Stimulated activated CD4-positive, alpha-beta T cell treated with anti-CD3 and anti-CD28 coated beads, Interleukin-1b, Interleukin-23, amount 100 ng/mL, for 1 hour (primary cell): ENCODE results near the gene MGAT4D.
"Not testable (repeated sequence)": the region's sequence is repeated elsewhere in the genome, so short reads cannot be mapped to it uniquely, and the experiment has no call there.

Source experiments
- DNase-seq, 2 donors: peaks; one replicate each; pipeline ENCODE4 v3.0.0-alpha.2; 2020; ENCODE audit warnings: low read depth in 2 of 2

MGAT4D gene

GRCh38 chr4:140497747-140498636 lies at the start of gene MGAT4D:
TSS of gene MGAT4D (minus strand) at chr4:140498293. CDS start at chr4:140498222, 71 bp downstream.
- no peak for DNase-seq

- DNase-seq = no peak
These were observed 35.9 kb upstream of the MGAT4D start for GRCh38 chr4:140533951-140534480.

DNA sequence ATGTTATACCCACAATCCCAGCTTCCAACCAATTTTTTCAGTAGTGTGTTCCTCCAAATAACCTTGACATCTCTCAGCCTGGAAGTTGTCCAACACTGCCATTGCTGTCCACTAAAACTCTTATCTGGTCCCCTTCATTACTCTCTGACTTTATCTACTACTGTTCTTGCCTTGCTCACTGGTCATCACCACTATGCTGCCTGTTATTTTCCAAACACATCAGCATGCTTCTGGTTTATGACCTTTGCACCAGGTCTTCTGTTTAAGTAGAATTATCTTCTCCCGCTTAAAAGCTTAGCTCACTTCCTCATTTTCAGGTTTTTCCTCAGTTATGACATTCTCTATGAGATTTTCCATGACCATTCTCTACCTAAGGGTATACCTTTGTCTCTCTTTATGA lies 31.3 kb upstream of the MGAT4D start:
- no peak for DNase-seq

GRCh38 chr4:140523857-140524742 lies 26.0 kb upstream of the MGAT4D start, which contains the start of gene ELMOD2:
TSS of gene ELMOD2 (plus strand) at chr4:140524168. CDS start at chr4:140525429, 1,261 bp downstream.
- DNase-seq = peak; percentile 90 to 94

- DNase-seq = no peak
These were observed 25.3 kb upstream of the MGAT4D start for GRCh38 chr4:140523370-140523856.

DNA sequence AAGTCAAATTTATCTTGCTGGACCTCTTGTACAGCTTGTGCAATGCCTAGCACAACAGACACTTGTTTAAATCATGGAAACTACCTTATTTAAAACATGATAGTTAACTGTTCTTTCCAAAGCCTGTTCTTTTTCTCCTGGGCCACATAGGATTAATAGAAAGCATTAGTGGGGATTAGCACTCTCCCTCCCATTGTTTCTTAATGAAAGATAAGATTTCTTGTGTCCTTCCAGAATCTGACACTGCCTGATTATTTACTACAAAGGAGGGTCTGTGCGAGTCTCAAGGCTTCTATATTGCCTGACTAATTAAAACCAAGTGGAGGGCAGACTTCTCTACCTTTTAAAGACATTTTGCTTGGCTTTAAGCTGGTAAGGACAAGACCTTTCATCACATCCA lies 17.3 kb upstream of the MGAT4D start:
- DNase-seq = no peak

- DNase-seq = not testable (repeated sequence)
These were observed 15.7 kb upstream of the MGAT4D start for GRCh38 chr4:140513765-140514164.

DNA sequence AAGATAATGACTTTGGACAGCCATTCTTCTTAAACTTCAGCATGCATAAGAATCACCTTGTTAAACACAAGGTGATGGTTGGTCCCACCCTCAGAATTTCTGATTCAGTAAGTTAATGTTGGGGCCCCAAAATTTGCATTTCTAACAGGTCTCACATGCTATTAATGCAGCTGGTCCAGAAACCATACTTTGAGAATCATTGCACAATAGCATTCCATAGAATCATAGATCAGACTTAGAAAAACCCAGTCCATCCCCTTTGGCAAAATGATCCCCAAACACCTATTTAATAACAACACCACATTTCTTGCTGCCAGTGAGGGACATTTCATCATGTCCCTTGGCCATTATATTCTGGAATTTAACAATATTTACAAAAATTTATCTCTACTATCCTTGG lies 6.2 kb upstream of the MGAT4D start:
- DNase-seq = no peak

- DNase-seq = no peak
These were observed 1.3 kb upstream of the MGAT4D start for GRCh38 chr4:140499391-140499790.

GRCh38 chr4:140497405-140497746 lies 717 bp downstream of the MGAT4D start:
- no peak for DNase-seq

DNA sequence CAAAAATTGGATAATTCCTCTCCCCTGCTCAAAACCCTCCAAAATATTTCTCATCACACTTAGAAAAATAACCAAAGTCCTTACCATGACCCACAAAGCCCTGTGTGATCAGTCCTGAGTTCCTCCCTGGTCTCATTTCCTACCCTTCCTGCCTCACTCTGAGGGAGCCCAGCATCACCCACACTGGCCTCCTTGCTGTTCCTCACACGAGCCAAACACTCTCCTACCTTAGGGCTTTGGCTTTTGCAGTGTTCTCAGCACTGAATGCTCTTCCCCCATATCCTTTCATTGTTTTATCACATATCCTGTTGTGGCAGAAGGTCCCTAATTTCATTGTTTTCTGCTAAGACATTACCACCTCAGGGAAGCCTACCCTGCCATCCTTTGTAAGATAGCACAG lies 12.2 kb downstream of the MGAT4D start:
- no peak for DNase-seq

- no peak for DNase-seq
These were observed 14.6 kb downstream of the MGAT4D start for GRCh38 chr4:140483445-140483844.

DNA sequence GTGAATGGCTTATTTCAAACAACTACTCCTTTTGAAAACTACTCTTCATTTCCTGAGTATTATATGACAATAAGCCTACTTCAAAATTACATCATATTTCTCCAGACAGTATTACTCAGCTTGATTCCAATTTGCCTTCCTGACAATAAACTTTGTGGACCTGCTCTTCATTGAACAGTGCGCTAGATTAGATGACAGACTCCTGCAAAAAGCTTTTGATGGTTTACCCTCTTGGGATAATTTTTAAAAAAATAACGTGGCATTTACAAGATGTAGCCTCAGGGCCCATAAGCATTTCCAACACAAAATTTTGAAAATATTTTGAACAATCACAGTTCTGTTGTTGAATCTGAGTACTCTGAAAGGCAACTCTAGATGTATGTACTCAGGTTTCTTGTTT lies 25.9 kb downstream of the MGAT4D start:
- no peak for DNase-seq

GRCh38 chr4:140469791-140470733 lies 28.0 kb downstream of the MGAT4D start:
- DNase-seq = no peak

GRCh38 chr4:140466146-140466545 lies 31.9 kb downstream of the MGAT4D start:
- DNase-seq = no peak

DNA sequence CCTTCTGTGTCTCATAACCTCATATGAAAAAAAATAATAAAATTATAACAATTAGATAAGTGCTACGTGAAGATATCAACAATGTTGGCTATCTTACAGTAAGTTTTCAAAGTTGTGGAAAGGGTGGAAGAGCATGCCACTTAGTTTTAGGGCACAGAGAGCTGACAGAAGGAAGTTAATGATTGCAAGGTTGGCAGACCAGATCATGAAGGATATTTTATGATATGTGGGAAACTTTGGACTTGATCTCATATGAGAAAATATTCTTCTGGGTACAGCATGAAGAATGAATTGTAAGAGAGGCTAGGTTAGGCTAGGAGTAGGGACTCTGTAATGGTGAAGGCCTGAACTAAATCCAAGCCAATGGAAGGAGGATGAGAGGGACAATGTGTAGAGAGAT lies 34.5 kb downstream of the MGAT4D start:
- DNase-seq = no peak

DNA sequence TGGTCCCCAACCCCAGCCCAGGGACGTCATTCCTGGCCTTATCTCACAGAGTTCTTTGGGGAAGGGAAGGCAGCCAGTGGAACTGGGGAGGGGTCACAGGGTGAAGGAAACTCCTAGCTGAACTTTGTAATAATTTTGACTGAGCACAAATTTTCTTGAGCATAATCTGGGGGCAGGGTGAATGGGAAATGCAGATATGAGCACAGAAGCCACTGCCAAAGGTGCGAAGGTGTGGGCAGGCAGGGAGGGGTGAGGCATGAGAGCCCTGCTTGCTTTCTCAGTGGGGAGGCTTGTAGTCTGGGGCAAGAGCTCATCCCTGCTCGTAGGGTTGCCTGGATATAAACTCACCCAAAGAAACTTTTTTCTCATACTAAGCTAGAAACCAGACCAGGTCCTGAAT lies 34.9 kb downstream of the MGAT4D start:
- no peak for DNase-seq

GRCh38 chr4:140450352-140450751 lies 47.7 kb downstream of the MGAT4D start:
- DNase-seq = no peak

DNA sequence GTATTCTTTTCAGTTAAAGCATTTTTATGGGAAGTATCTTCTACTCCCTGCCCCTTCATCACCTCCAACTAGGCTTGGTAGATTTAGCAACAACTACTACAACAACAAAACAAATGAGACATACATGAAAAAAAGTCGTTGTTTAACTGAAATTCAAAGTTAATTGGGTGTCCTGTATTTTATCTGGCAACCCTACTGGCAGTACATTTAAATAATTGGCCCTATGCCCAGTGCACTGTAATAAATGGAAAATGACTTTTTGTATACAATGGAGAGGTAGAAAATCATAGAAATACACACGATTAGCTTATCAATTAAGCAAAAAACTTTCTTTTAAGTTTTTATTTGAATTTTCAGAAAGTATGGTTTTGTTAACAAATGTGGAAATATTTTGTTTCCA lies 49.3 kb downstream of the MGAT4D start:
- no peak for DNase-seq

DNA sequence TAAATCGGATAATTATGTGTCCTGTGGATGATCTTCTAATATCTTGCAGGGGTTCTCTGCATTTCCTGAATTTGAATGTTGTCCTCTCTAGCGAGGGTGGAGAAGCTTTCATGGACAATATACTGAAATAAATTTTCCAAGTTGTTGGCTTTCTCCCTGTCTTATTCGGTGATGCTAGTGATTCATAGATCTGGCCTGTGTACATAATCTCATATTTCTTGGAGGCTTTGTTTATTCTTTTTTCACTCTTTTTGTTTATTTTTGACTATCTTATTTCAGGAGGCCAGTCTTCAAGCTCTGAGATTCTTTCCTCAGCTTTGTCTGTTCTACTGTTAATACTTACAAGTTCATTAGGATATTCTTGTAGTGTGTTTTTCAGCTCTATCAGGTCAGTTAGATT lies 49.9 kb downstream of the MGAT4D start:
- DNase-seq = no peak

- DNase-seq = not testable (repeated sequence)
These were observed 53.7 kb downstream of the MGAT4D start for GRCh38 chr4:140444347-140444746.
